IMR-90 (cell line): ENCODE results near the gene PIP5K1C. TPM values are rescaled to one million over a fixed set of nuclear protein-coding genes. Genes with fewer than 3 reads are reported as not detected.

Source experiments
- ATAC-seq: fragments of 200-7000 bp; cut with Tn5 transposase; 2 replicates; pipeline ENCODE4 v1.9.1; 2020; ENCODE audit warnings: low read depth, mild to moderate bottlenecking, moderate library complexity
- BruUV-seq: library from RNA; stranded (reverse); fragments of 400-500 nt; replicated peaks from 2 replicates; lab custom pipeline; 2021; lab: Mats Ljungman, UMichigan
- CTCF ChIA-PET: fragments of 300-600 bp; formaldehyde crosslinking; extraction: SDS; loops from one replicate; lab custom pipeline; 2021; ENCODE audit warnings: antibody characterized with exemption; lab: Yijun Ruan, JAX
- POLR2A ChIA-PET: fragments of 300-600 bp; sonication (Branson Sonifier 250); formaldehyde crosslinking; loops from one replicate; lab custom pipeline; 2022; ENCODE audit warnings: antibody characterized with exemption; ENCODE audit not compliant: unreplicated experiment; lab: Charles Lee
- DNase-seq: peaks from one replicate; pipeline ENCODE4 v3.0.0; 2013
- H2AFZ ChIP-seq: replicated peaks from 2 replicates; pipeline ENCODE3; 2013; ENCODE audit warnings: low read length, mild to moderate bottlenecking; ENCODE audit not compliant: poor library complexity
- H2AK5ac ChIP-seq: 2 replicates; pipeline ENCODE4 v1.6.1; 2013; ENCODE audit warnings: low read depth, low read length, inconsistent platforms
- H2AK9ac ChIP-seq: replicated peaks from 2 replicates; pipeline ENCODE3; 2013; ENCODE audit warnings: mild to moderate bottlenecking, low read depth, low read length, moderate library complexity; ENCODE audit not compliant: poor library complexity
- H2BK120ac ChIP-seq: 2 replicates; pipeline ENCODE4 v1.6.1; 2013; ENCODE audit warnings: low read depth, low read length, inconsistent platforms
- H2BK15ac ChIP-seq: 3 replicates; pipeline ENCODE4 v1.6.1; 2013; ENCODE audit warnings: low read depth, low read length, inconsistent platforms
- H2BK20ac ChIP-seq: 2 replicates; pipeline ENCODE4 v1.6.1; 2013; ENCODE audit warnings: low read depth, mild to moderate bottlenecking, inconsistent platforms, low read length, moderate library complexity
- H2BK5ac ChIP-seq: 2 replicates; pipeline ENCODE4 v1.6.1; 2013; ENCODE audit warnings: mild to moderate bottlenecking, low read depth, low read length, inconsistent platforms; ENCODE audit not compliant: poor library complexity, severe bottlenecking
- H3K14ac ChIP-seq: replicated peaks from 2 replicates; pipeline ENCODE4 v1.6.1; 2013; ENCODE audit warnings: low read depth, low read length, inconsistent platforms
- H3K18ac ChIP-seq: 2 replicates; pipeline ENCODE4 v1.6.1; 2013; ENCODE audit warnings: low read depth, low read length, control low read depth
- H3K23ac ChIP-seq: 2 replicates; pipeline ENCODE4 v1.6.1; 2013; ENCODE audit warnings: low read depth, low read length, inconsistent platforms
- H3K27ac ChIP-seq: 2 replicates; pipeline ENCODE4 v1.5.1; 2013; ENCODE audit warnings: mild to moderate bottlenecking, control low read depth, low read length; ENCODE audit not compliant: insufficient read depth
- H3K27me3 ChIP-seq: 2 replicates; pipeline ENCODE4 v1.6.1; 2013; ENCODE audit warnings: low read length; ENCODE audit not compliant: control insufficient read depth, insufficient read depth
- H3K36me3 ChIP-seq: 2 replicates; pipeline ENCODE4 v1.6.1; 2013; ENCODE audit warnings: low read length, mixed read lengths; ENCODE audit not compliant: control insufficient read depth, insufficient read depth
- H3K4ac ChIP-seq: 2 replicates; pipeline ENCODE4 v1.6.1; 2013; ENCODE audit warnings: low read depth, low read length, inconsistent platforms
- H3K4me1 ChIP-seq: 2 replicates; pipeline ENCODE4 v1.6.1; 2013; ENCODE audit warnings: low read length, mixed read lengths; ENCODE audit not compliant: control insufficient read depth, insufficient read depth
- H3K4me2 ChIP-seq: 2 replicates; pipeline ENCODE4 v1.6.1; 2013; ENCODE audit warnings: low read depth, mild to moderate bottlenecking, control low read depth, low read length, moderate library complexity
- H3K4me3 ChIP-seq: 2 replicates; pipeline ENCODE4 v1.5.1; 2013; ENCODE audit warnings: low read depth, mild to moderate bottlenecking, control low read depth, low read length, moderate library complexity; ENCODE audit not compliant: insufficient read depth
- H3K56ac ChIP-seq: 2 replicates; pipeline ENCODE4 v1.6.1; 2013; ENCODE audit warnings: low read length, inconsistent platforms; ENCODE audit not compliant: insufficient read depth; ENCODE audit errors: extremely low read depth
- H3K79me1 ChIP-seq, 2 experiments: 2 replicates each; pipeline ENCODE4 v1.6.1; 2013; ENCODE audit warnings: low read length in 2 of 2, inconsistent platforms in 1 of 2, low read depth in 1 of 2
- H3K9ac ChIP-seq: 2 replicates; pipeline ENCODE4 v1.6.1; 2013; ENCODE audit warnings: low read depth, low read length, control low read depth
- H3K9me1 ChIP-seq: 2 replicates; pipeline ENCODE4 v1.6.1; 2013; ENCODE audit warnings: low read length, inconsistent platforms; ENCODE audit not compliant: insufficient read depth
- H3K9me3 ChIP-seq: 2 replicates; pipeline ENCODE4 v1.6.1; 2013; ENCODE audit warnings: low read length; ENCODE audit not compliant: control insufficient read depth, insufficient read depth
- H4K20me1 ChIP-seq: 2 replicates; pipeline ENCODE4 v1.6.1; 2013; ENCODE audit warnings: low read length, inconsistent platforms; ENCODE audit not compliant: insufficient read depth
- H4K5ac ChIP-seq: 2 replicates; pipeline ENCODE4 v1.6.1; 2013; ENCODE audit warnings: mild to moderate bottlenecking, low read depth, low read length, control low read depth
- H4K8ac ChIP-seq, 2 experiments: 2 replicates each; pipeline ENCODE4 v1.6.1; 2013; ENCODE audit warnings: low read depth in 2 of 2, low read length in 2 of 2, control low read depth in 1 of 2, inconsistent platforms in 1 of 2
- H4K91ac ChIP-seq: 2 replicates; pipeline ENCODE4 v1.6.1; 2013; ENCODE audit warnings: low read depth, low read length, inconsistent platforms; ENCODE audit not compliant: insufficient read depth
- BHLHE40 ChIP-seq: fragments of 150-350 bp; IDR thresholded peaks from 2 replicates; pipeline ENCODE4 v1.6.1; 2016; ENCODE audit warnings: mild to moderate bottlenecking, low read depth, low read length
- CEBPB ChIP-seq: IDR thresholded peaks from 2 replicates; pipeline ENCODE4 v1.6.1; 2012; ENCODE audit warnings: low read depth, low read length, improper control_type of control experiment
- CHD1 ChIP-seq: IDR thresholded peaks from 2 replicates; pipeline ENCODE4 v1.6.1; 2012; ENCODE audit warnings: low read depth, low read length, improper control_type of control experiment
- ELK1 ChIP-seq: fragments of 150-350 bp; IDR thresholded peaks from 2 replicates; pipeline ENCODE4 v1.6.1; 2016; ENCODE audit warnings: low read depth, mild to moderate bottlenecking, low read length, moderate library complexity, borderline replicate concordance
- FOS ChIP-seq: fragments of 150-350 bp; IDR thresholded peaks from 2 replicates; pipeline ENCODE4 v1.6.1; 2016; ENCODE audit warnings: low read depth, low read length
- MAFK ChIP-seq: IDR thresholded peaks from 2 replicates; pipeline ENCODE4 v1.6.1; 2012; ENCODE audit warnings: low read depth, low read length, improper control_type of control experiment
- MAZ ChIP-seq: IDR thresholded peaks from 2 replicates; pipeline ENCODE4 v1.6.1; 2012; ENCODE audit warnings: low read depth, mild to moderate bottlenecking, low read length, improper control_type of control experiment, moderate library complexity, borderline replicate concordance
- MXI1 ChIP-seq: IDR thresholded peaks from 2 replicates; pipeline ENCODE4 v1.6.1; 2012; ENCODE audit warnings: low read depth, mild to moderate bottlenecking, low read length, moderate library complexity, borderline replicate concordance
- NFE2L2 ChIP-seq: fragments of 150-350 bp; IDR thresholded peaks from 2 replicates; pipeline ENCODE4 v1.6.1; 2016; ENCODE audit warnings: low read depth, mild to moderate bottlenecking, low read length
- POLR2A ChIP-seq: IDR thresholded peaks from 2 replicates; pipeline ENCODE4 v1.6.1; 2012; ENCODE audit warnings: mild to moderate bottlenecking, low read depth, low read length
- RAD21 ChIP-seq: IDR thresholded peaks from 2 replicates; pipeline ENCODE4 v1.6.1; 2012; ENCODE audit warnings: low read length, improper control_type of control experiment
- RCOR1 ChIP-seq: IDR thresholded peaks from 2 replicates; pipeline ENCODE4 v1.6.1; 2012; ENCODE audit warnings: mild to moderate bottlenecking, low read length, improper control_type of control experiment; ENCODE audit not compliant: insufficient replicate concordance
- RFX5 ChIP-seq: IDR thresholded peaks from 2 replicates; pipeline ENCODE4 v1.8.0; 2012; ENCODE audit warnings: low read depth, mild to moderate bottlenecking, low read length, moderate library complexity
- SMC3 ChIP-seq: fragments of 150-350 bp; IDR thresholded peaks from 2 replicates; pipeline ENCODE4 v1.6.1; 2016; ENCODE audit warnings: low read depth, mild to moderate bottlenecking, antibody characterized with exemption, low read length, moderate library complexity
- USF2 ChIP-seq: fragments of 150-350 bp; IDR thresholded peaks from 2 replicates; pipeline ENCODE4 v1.6.1; 2017; ENCODE audit warnings: mild to moderate bottlenecking, antibody characterized with exemption, low read length, low read depth
- WGBS, 2 experiments: methylation state at CpG; one replicate each; pipeline versions ENCODE4 v1.1.5 to v1.1.7; 2013; ENCODE audit warnings: missing lambda C conversion rate in 2 of 2; ENCODE audit not compliant: insufficient read length in 1 of 2; ENCODE audit errors: extremely low coverage in 2 of 2; 5-methylcytosine and 5-hydroxymethylcytosine counted together
- dilution Hi-C: fragments of 300-500 bp; cut with HindIII; formaldehyde crosslinking; loops from one replicate; pipeline ENCODE4 v1.14.3; 2018; ENCODE audit warnings: low sequenced_read_pairs; ENCODE audit not compliant: unreplicated experiment
- in situ Hi-C: fragments of 300-500 bp; cut with MboI; formaldehyde crosslinking; loops from 3 replicates; pipeline ENCODE4 v1.14.3; 2019; ENCODE audit warnings: low sequenced_read_pairs, inconsistent platforms, mixed read lengths
- intact Hi-C: fragments of 100-400 bp; cut with micrococcal nuclease; formaldehyde crosslinking; loops from 2 replicates; pipeline ENCODE4 v1.10.0; 2022
- polyA plus RNA-seq, 3 experiments: library from polyadenylated mRNA; depleted of rRNA; stranded (reverse); fragments of >200 nt; gene quantifications; 2 replicates each; pipeline ENCODE4 v1.2.3, GENCODE V29; 2012; ENCODE audit warnings: low replicate concordance in 1 of 3
- total RNA-seq: library from RNA; depleted of rRNA; stranded (reverse); fragments of >200 nt; gene quantifications from 2 replicates; pipeline ENCODE4 v1.2.3, GENCODE V29; 2012
- TF ChIP-seq, protein P1 (sequence below): conservative IDR thresholded peaks from 2 replicates; pipeline ENCODE4 v1.5.1; 2012; ENCODE audit warnings: mild to moderate bottlenecking, low read depth, low read length, improper control_type of control experiment

The PIP5K1C gene
- total and polyA plus RNA-seq, 2 of the 4 experiments (the other 2 are of a cell fraction): 13.6 to 23.3 TPM

- H3K4ac ChIP-seq: no peak overlapping the region
- H2AFZ ChIP-seq: no peak overlapping the region
- intact Hi-C loops (no loop called here), in situ Hi-C loops (loop anchor here (25.0 kb wide), 1 partner anchor 311 kb away; no protein-coding TSS in a partner anchor), dilution Hi-C loops (no loop called here)
- ATAC-seq (no peak), DNase-seq (no peak)
- peaks cover 6% of the 10 kb centered on the region; the same call in 1 of the 2 replicates for H3K4me1 ChIP-seq
- peaks cover 14 to 42% of the 10 kb centered on the region in 2 experiments; a peak in 3 of 4 replicates for H3K79me1 ChIP-seq
- peaks cover 24% of the 10 kb centered on the region for H3K36me3 ChIP-seq
- no peak overlapping the region for H3K4me3 ChIP-seq
- no peak overlapping the region for H3K9ac ChIP-seq
- POLR2A ChIA-PET: no interaction called here
- no peak for TF ChIP-seq ELK1
- no peak for TF ChIP-seq MAZ
- no peak for TF ChIP-seq USF2
- TF ChIP-seq MAFK: no peak
- TF ChIP-seq RCOR1: no peak
- no peak for TF ChIP-seq NFE2L2
- TF ChIP-seq SMC3: no peak
- TF ChIP-seq CHD1: no peak
- no peak for TF ChIP-seq CEBPB
- TF ChIP-seq FOS: no peak
- TF ChIP-seq, protein P1, sequence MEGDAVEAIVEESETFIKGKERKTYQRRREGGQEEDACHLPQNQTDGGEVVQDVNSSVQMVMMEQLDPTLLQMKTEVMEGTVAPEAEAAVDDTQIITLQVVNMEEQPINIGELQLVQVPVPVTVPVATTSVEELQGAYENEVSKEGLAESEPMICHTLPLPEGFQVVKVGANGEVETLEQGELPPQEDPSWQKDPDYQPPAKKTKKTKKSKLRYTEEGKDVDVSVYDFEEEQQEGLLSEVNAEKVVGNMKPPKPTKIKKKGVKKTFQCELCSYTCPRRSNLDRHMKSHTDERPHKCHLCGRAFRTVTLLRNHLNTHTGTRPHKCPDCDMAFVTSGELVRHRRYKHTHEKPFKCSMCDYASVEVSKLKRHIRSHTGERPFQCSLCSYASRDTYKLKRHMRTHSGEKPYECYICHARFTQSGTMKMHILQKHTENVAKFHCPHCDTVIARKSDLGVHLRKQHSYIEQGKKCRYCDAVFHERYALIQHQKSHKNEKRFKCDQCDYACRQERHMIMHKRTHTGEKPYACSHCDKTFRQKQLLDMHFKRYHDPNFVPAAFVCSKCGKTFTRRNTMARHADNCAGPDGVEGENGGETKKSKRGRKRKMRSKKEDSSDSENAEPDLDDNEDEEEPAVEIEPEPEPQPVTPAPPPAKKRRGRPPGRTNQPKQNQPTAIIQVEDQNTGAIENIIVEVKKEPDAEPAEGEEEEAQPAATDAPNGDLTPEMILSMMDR: no peak
- TF ChIP-seq POLR2A: no peak
- no peak for TF ChIP-seq BHLHE40
- TF ChIP-seq RAD21: no peak
- no peak for TF ChIP-seq MXI1
- no peak for TF ChIP-seq RFX5
- 93% methylated on average over 18 of the region's 34 CpGs; no CpG with 5 or more reads in 1 of the 2 experiments for WGBS, 2 experiments
- H3K9me1 ChIP-seq: peaks cover 3% of the 10 kb centered on the region; the same call in 1 of the 2 replicates
- H2AK5ac ChIP-seq: no peak overlapping the region
- H3K4me2 ChIP-seq: no peak overlapping the region
- no peak overlapping the region for H3K23ac ChIP-seq
- H2BK5ac ChIP-seq: no peak overlapping the region
- no peak overlapping the region for H2BK15ac ChIP-seq
- H4K91ac ChIP-seq: no peak overlapping the region
- H3K56ac ChIP-seq: no peak overlapping the region
- no peak overlapping the region for H2BK120ac ChIP-seq
- BruUV-seq: no TSS peak
- H3K18ac ChIP-seq: no peak overlapping the region
- H2BK20ac ChIP-seq: no peak overlapping the region
- no peak overlapping the region for H3K27ac ChIP-seq
- H3K14ac ChIP-seq: no peak overlapping the region
- no peak overlapping the region for H2AK9ac ChIP-seq
- no peak overlapping the region for H4K5ac ChIP-seq
- no peaks in the 10 kb centered on the region for H3K27me3 ChIP-seq
- CTCF ChIA-PET: no interaction called here
- no peaks in the 10 kb centered on the region for H3K9me3 ChIP-seq
- peaks cover 23% of the 10 kb centered on the region for H4K20me1 ChIP-seq
- no peak overlapping the region for H4K8ac ChIP-seq
These were observed 76.6 kb downstream of the PIP5K1C start for GRCh38 chr19:3623716-3624115.
